HG03135 (cell line): ENCODE measurements around the gene RANBP3L.

Experiments used
- ATAC-seq: cut with Tn5 transposase; IDR thresholded peaks from one replicate; pipeline ENCODE4 v1.9.1; 2021; ENCODE audit warnings: mild to moderate bottlenecking, moderate library complexity; ENCODE audit not compliant: unreplicated experiment

RANBP3L gene

DNA sequence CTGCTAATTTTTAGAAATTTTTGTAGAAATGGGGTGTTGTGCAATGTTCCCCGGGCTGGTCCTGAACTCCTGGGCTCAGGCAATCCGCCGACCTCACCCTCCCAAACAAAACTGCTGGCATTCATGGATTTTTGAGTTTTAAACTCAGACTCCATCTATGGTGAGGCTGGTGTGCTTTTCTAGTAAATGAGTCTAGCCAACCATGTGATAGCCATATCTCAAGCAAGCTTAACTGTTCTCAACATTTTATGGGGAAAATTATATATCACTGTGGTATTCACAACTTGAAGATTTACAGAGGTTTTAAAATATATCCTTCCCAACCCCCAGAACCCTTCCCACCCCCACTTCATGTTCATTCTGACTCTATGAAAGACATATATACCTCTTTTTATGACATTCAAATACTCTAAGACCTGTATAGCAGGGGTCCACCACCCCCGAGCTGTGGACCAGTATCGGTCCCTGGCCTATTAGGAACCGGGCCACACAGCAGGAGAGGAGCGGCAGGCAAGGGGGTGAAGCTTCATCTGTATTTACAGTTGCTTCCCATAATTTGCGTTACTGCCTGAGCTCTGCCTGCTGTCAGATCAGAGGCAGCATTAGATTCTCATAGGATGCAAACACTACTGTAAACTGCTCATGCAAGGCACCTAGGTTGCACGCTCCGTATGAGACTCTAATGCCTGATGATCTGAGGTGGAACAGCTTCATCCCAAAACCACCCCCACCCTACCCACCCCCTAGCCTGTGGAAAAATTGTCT lies 55.5 kb downstream of the RANBP3L start:
- ATAC-seq: no peak

DNA sequence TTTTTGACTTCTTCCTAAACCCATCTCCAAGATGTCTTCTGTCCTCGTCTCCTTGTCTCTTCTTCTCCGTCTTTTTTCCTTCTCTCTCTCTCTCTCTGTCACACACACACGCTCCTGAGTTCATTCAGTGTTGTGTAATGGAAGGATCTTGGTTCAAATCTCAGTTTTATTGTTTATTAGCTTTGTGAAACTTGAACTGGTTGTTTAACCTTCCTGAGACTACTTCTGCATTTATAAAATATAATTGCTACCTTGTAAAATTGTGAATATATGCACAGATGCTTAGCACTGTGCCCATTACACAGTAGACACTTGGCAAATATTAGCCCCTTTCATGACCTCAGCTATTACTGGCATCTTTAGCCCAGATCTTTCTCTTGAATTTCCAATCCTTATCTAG lies 57.6 kb downstream of the RANBP3L start:
- ATAC-seq: no peak

DNA sequence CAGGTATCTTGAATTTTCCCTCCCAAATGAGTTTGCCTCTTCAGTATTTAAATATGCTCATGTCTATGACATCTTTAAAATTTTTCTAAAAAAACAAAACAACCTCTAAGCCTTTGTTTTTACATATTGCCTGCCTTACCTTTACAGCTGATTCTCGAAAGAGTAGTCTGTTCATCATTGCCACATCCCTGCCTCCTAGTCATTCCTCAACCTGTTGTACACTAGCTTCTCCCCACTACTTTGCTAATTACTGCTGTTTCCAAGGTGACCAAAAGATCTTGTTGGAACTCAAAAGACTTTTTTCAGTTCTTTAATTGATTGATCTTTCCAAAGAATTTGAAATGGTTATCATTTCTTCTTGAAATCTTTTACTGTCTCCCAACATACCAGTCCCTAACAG lies 58.0 kb downstream of the RANBP3L start:
- no peak for ATAC-seq

DNA sequence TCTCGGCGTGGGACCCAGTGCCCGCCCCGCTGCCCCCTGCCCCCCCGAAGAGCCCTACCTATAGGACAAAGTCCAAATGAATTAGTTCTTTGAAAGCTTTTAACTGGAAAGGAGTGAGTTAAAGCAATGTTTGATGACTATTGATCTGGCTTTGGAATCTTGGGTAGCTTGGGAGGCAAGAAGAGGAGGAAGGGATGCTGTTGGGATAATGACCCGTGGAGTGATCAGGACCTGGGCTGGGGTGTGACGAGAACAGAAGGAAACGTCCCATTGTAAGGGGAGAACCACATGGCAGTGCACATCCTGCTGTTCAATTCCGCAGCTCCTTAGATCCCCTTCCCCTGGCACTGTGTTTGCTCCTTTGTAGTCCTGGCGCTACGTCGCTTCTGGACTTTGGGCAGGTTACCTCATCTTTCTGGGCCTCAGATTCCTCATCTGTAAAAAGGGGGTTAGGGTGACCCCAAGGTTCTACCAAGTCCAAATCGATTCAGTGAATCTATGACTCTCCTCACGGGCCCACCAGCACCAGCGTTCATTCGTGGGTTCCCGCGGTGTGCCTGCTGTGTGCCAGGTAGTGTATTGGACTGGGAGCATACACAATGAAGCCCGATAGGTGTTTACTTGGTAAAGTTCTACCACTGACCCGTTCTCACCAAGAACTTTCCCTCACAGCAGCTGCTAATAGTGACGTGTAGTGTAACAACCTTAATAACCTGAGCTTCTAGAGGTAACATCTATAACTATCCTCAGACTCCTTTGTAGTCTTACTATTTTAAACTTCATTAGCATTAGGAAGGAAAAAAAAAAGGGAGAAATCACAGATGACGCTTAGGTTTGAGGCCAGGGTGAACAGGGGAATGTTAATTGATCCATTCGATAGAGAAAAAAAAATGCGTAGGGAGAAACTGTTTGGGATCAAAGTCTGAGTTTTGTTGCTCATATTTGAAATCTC lies 58.9 kb downstream of the RANBP3L start:
- ATAC-seq: no peak

DNA sequence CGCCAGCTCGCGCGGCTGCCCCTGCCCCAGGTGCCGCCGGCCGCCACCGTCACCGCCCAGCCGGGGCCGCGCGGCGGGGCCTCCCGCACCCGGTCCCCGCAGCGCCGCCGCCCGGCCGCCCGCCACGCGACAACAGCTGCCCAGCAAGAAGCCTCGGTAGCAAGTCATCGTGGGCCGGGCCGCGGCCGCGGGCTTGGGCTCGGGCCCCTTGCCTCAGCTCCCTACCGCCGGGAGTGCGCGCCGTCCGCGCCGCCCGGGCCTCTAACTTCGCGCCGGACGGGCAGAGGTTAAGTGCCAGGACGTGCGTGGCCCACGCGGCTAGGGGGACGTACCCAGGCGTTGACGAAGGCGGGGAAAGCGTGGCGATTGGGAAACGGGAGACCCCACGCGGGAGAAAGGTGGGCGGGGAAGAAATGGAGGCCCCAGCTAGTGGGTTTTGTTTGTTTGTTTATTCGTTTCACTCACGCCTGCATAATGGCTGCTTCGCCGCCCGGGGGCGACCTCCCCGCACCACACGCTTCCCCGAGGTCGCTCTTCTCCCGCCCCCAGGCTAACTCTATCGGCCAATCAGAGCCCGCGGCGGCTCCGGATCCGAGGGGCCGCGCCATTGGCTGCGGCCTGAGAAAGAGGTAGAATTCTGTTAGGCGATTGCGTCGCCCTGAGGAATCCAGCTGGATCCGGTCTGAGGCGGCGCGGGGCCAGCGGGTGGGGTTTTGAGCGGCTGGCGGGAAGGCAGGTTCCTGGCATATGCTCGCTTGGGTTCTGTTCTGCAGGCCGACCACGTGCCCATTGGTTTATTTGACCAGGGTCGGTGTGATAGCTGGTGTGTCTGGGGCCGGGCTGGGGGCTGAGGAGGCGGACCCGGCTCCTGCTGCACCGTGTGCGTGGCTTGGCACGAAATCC lies 59.8 kb downstream of the RANBP3L start, which contains the start of gene NADK2:
Gene NADK2, minus strand, starts transcription at position 295 of the 903 bp plus-strand sequence. Its CDS starts 127 bp downstream, at position 168.
- ATAC-seq: peak; percentile 93

DNA sequence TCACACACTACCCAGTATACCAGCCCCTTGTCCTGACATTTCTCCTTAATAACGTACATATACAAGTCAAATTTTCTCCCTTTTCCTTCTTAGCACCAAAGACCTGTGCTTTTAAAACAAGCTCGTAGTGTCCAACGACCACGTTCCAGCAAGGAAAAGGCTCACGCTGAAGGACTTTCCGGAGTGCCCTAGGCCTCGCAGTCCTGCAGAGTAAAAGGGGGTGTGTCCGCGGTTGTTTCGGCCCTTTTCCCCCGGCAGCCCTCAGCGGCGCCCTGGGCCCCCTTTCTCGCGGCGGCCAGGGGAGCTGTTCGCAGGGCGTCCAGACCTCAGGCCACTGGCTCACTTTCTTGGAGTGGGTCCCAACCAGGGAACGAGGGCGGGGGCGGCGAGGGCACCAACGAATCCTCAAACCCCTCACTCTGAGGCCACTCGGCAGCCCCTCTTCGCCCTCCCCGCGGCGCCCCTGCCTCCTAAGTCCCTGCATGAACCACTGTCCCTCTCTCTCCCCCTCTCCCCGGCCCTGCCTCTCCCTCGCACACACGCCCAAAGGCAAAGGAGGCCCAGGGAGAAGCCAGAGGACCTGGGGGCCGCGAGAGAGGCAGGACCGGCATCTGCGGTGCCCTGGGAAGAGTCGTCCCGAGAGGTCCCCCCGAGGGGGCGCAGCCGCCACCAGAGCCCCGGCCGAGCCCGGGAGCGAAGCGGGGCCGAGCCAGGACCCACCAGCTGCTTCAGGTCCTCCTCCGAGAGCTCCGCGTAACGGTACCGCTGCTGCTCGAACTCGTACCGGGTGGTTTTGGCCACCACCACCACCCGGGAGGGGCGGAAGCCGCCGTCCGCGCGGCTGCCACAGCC lies 60.7 kb downstream of the RANBP3L start:
- peak; percentile 32 for ATAC-seq

DNA sequence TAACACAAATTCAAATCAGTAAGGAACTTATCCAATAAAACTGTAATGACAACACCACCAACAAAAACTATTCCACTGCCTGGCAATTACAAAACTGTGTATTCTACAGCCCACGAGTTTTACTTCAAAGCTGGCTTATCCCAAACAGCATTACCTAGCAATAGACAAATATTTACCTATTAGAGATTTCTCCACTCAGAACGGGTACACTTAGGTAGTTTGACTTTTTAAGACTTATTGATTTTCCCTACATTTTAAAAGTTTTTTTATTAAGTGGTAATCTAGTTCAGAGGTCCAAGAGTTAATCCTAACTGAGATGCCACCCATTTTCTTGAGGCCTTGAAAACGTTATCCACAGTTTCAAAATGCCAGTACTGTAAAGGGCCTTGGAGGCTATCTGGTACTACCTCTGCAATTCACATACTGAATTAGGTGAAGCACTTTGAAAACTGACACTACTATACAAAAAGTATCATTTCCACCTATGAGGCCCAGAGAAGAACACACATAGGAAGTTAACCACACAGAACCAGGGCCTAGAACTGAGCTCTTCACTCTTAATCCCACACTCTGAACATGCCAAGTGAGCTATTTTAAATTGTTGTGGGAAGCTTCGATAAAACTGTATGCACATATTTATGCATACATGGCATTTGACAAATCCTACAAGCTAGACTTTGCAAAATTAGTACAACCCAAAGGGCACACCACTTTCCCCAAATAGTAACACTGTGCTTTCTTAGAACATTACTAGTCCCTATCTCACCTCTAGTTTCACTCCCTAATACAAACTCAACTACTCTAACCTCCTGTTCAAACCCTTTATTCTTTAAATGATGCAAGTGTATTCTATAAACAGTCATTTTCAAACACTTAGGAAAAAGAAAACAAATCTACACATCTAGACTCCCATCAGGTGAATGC lies 62.1 kb downstream of the RANBP3L start:
- ATAC-seq: no peak

DNA sequence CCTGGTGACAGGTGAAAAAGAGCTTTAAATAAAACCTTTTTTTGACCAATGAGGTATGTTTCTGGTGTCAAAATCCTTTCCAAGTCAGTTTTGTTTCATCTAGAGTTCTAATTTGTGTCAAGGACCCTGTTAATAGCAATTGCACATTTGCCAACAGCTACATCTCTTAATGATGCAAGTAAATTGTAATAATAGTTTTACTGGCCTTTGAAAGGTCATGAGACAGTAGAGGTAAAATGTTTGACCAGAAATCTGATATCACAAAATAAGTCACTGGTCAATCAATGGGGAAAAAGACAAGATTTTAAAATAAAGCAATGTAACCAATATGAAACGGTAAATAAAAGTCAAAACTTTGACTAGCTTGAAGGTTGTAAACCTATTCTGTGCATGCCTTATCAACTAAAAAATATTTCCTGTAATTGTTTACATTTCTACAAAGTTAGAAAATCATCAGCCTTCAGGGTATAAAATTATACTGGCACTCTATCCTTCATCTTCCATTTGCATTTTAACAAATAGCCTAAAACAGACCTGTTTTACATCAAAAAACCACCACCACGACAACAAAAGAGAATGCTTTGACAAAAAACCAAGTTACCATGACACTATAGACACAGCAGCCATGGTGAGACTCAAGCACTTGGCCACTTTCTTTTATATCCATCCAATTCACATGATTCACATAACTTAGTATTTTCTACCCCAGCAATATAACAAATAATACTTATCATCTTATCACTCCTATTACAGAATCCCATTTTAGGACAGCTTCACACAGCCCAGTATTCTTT lies 63.0 kb downstream of the RANBP3L start:
- ATAC-seq: no peak

DNA sequence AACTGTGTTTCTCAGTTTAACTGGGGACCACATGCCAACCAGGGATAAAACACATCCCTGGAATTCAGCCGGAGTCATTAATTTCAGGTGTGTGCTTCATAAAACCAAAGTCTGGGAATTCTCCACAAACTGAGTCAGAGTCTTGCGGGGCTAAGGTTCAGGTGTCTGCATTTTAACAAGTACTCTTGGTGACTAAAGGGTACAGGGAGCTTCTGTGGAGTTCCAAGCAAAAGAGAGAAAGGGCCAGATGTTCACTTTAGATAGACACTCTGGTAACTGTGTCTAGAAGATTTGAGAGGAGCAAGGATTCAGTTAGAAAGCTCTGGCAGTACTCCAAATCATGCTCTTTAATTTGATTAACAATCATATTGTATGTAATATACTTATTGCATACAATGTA lies 64.0 kb downstream of the RANBP3L start:
- no peak for ATAC-seq

DNA sequence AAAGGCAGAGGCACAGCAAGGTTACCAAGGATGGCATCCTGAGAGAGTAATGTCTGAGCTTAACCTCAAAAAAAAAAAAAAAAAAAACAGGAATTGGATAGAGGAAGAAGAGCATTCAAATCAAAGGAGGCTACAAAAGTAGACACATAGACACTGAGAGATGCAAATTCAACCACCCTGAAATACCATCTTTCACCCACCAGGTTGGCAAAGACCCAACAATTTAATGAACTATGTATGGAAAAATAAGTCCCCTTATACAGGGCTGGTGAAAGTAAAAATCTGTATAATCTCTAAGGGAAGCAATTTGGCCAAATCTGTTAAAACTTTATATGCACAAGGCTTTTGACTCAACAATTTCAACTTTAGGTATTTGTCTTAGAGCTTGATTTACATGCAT lies 64.9 kb downstream of the RANBP3L start:
- no peak for ATAC-seq

DNA sequence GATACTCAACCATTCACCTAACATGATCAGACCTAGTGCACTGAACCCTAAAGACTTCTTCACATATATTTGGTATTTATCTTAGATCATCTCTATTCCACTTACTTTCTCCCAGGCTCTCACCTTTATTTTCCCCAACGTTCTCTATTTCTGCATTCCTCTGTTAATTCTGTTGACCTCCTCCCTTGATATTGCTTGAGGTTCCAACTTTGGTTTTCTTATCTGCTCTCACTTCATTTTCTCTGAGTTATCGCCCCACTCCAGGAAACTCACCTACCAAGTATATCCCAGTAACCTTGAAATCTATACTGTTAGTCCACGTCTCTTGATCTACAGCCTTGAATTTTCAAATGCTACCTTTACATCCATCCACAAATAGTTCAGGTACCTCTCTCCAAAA lies 69.2 kb downstream of the RANBP3L start:
- no peak for ATAC-seq

DNA sequence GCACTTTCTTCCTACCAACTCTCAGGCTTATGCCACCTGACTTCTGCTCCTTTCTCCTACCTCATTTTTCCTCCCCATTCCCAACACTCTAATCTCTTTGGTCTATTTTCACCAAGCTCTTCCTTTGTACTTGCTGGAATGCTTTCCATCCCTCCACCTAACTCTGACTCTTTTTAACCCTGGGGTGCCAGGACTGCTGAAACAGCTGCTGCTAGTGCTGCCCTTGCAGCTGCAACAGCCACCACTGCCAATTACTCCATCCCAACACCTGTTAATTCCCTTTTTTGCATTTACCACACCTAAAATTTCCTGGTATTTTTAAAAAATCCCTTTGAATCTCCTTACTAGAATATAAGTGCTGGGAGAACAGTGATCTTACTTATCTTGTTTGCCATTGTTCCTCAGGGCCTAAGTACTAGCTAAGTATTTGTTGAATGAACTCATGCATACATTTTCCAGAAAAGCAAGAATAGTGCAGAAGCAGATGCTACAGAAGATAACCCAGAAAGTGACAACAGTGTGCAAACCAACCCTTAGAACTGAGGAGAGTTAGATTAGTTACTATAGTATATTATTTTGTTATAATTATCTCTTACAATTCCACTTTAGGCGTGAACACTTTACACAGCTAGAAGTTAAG lies 71.4 kb downstream of the RANBP3L start:
- ATAC-seq: no peak

DNA sequence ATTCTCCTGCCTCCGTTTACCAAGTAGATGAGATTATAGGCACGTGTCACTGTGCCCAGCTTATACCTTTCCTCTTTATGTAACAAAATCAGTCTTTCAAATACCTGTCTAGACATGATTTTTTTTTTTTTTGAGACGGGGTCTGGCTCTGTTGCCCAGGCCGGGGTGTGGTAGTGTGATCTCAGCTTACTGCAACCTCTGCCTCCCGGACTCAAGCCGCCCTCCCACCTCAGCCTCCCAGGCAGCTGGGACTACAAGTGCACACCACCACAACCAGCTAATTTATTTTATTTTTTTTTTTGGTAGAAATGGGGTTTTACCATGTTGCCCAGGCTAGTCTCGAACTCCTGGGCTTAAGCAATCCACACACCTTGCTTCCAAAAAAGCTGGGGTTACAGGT lies 73.2 kb downstream of the RANBP3L start:
- ATAC-seq: no peak

DNA sequence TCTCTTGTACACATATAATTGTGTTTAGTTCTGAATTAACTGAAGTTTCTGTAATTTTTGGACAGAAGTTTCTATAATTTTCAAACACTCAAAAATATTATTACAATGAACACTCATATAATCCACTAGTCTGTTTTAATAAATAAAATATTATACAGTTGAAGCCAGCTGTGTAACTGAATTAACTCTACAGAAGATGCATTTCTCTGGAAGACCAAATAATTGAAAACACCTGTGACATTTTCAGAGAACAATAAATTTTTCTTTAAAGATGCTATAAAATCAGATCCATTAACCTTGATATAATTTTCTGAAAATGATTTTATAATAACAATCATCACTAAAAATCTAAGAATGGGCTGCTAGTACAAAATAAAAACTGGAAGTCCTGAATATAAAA lies 74.7 kb downstream of the RANBP3L start:
- ATAC-seq: no peak

DNA sequence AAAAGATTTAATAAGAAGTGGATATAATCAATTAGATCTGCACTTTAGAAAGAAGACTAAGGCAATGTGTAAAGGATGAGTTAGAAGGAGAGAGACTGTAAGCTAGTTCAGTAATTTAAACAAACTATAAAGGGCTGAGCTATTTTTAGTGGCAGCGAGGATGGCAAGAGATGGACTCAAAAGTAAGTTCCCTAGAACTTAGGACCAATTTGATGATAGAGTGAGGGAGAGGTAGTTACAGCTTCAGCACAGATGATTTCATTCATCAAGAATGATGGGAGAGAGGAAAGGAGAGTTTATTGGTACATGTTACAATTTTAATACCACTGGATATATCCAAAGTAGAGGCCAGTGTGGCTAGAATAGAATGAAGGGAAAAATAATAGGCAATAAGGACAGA lies 79.1 kb downstream of the RANBP3L start:
- no peak for ATAC-seq

DNA sequence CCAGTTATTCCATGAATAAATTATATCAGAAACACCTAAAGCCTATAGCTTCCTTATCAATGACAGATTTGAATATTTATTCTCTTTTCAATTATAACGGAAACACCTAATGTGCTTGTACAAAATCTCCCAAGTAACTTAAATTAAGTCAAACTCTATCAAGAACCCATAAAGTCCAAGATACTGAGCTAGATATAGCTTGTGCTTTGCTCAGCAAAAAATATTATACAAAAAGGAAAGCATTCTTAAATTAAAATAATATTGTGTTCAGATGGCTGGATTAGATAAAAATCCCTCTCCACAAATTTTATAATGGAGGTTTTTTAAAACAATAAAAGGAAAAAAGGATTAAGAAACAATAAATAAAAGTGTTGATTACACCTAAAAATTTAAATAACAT lies 83.7 kb downstream of the RANBP3L start:
- no peak for ATAC-seq

DNA sequence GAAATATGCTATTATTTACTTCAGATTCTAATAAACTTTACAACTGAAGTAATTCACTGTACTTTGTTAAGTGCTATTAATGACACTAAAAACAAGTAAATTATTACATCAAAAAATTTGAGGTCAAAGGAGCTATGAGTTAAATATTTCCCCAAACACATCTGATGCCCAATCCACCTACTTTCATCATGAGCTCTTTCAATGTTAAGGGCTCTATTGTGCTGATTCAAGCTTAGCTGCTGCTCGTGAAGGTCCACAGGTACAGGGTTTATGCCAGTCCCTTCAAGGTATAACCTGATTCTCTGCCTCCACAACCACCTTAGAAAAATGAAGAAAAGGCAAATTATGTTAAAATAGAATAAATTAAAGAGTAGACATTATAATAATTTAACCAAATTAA lies 84.1 kb downstream of the RANBP3L start:
- no peak for ATAC-seq

DNA sequence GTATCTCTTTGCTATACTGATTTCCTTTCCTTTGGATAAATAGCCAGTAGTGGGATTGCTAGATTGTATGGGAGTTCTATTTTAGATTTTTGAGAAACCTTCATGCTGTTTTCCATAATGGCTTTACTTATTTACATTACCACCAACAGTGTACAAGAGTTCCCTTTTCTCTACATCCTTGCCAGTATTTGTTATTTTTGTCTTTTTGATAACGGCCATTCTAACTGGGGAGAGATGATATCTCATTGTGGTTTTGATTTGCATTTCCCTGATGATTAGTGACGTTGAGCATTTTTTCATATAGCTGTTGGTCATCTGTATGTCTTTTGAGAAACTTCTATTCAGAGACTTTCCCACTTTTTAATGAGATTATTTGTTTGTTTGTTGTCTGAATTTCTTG lies 85.8 kb downstream of the RANBP3L start:
- ATAC-seq: no peak
